ENCODE data around the gene GDF2.

Gene GDF2

DNA sequence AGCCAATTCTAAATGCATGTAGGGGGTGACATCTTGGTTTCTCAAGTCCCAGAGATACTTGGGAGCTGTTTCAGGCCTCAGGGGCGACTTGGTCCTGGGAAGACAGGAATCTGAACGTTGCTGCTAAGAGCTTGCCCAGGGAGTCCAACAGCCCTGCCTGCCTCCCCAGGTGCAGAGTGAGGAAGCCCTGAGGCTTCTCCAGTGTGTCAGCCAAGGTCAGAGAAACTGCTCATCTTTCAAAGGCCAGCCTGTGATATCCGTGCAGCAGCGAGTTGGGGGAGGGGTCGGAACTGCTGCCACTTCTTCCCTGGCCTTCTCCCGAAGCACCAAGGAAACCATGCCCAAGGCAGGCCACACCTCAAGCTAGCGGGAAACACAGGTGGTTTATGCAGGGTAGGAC lies 9.7 kb downstream of the GDF2 start:
- no peak for DNase-seq (ENCODE audit: low read depth in 3 of 3, low spot score in 1 of 3)

DNA sequence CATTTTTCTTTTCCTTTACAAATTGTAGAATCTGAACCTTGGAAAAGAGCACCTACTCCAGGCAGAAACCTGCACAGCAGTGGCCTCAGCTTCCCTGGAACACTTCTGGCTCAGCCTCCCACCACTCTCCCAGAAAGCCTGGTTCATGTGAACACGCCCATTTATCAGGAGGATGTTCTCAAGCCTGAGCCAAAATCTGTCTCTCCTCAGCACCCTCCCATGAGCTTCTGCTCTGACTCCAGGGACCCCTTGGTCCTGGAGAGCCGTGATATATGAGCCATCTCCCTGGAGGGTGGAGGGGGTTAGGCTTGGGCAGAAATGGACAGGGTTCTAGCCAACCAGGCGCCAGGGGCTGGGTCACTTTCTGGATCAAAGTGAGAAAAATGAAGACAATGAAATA lies 10.1 kb downstream of the GDF2 start:
- no peak for DNase-seq (ENCODE audit: low read depth in 3 of 3, low spot score in 1 of 3)

DNA sequence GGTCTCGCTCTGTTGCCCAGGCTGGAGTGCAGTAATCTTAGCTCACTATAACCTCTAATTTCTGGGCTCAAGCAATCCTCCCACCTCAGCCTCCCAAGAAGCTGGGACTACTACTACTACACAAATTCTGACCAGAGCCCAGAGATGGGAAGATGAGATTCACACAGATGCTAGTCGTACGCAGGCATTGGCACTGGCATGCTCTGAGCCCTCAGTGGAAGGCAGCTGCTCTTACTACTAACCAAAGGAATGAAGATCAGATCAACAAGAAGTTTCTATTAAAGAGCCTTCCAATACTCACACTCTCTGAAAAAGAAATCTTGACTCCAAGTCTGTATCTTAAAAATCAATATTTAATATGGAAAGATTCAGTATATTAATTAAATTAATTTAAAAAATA lies 10.7 kb downstream of the GDF2 start:
- DNase-seq (ENCODE audit: low read depth in 3 of 3, low spot score in 1 of 3): no peak

DNA sequence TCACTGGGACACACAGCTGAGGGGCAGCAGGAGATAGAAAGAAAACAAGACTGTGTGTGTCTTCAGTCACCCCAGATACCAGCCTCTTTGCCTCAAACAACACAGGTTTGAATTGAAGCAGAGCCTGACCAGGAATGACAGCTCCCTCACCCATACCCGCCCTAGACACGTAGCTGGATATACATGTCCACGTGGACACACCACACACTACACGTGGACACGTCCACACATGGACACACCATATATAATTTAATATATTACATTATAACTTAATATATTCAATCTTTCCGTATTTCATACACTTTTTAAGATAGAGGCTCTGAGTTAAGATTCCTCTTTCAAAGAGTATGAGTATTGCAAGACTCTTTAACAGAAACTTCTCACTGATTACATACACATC lies 11.3 kb downstream of the GDF2 start:
- DNase-seq (ENCODE audit: low read depth in 3 of 3, low spot score in 1 of 3): no peak

DNA sequence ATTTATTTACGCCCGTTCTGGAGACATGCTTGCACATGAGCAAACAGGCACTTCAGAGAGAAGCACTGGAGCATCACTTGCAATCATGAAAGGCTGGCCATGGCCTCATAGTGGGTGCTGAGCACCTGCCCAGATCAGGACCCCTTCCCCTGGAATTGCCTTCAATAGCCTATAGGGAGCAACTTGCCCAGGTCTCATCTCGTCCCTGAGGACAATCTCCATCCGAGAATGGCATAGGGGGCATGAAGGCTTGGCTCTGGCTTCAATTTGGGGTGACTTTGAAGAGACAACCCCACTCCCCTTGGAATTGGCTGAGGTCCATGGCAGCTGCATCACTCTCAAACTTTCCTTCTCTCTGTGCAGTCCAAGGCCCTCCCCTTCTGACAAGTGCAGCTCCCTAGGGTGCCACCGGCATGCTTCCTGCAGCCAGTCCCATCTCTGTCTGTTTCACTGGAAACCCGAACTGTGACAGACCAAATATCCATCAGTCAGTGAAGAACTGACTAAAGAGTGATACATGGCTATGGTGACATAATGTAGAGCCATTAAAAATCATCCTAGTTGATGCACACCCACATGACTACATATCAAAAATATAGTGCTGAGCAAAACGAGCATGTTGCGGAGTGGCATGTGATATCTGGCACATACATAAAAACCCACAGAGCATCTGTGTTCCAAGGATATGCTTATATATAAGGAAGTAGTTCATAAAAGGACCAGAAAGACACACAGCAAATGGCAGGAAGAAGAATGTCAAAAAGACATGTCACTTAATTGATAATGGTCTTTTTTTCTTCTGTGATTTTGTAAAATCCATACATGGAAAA lies 12.4 kb downstream of the GDF2 start:
- DNase-seq (ENCODE audit: low read depth in 3 of 3, low spot score in 1 of 3): no peak

DNA sequence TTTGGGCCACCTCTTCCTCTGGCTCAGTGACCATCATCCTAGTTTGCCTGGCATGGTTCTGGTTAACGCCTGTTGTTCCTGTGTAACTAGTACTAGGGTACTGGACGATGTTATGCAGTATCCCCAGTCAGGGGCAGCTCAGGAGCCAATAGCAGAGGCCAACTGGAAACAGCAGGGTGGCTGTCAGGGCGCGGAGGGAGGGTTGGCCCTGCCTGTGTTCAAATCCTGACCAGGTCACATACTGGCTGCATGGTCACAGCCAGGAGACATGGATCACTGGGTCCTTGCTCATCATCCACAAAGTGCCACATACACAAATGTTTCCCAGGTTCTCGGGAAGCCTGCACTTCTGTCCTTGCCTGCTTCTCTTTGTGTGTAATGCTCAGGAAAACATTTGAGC lies 13.7 kb downstream of the GDF2 start:
- no peak for DNase-seq (ENCODE audit: low read depth in 3 of 3, low spot score in 1 of 3)

DNA sequence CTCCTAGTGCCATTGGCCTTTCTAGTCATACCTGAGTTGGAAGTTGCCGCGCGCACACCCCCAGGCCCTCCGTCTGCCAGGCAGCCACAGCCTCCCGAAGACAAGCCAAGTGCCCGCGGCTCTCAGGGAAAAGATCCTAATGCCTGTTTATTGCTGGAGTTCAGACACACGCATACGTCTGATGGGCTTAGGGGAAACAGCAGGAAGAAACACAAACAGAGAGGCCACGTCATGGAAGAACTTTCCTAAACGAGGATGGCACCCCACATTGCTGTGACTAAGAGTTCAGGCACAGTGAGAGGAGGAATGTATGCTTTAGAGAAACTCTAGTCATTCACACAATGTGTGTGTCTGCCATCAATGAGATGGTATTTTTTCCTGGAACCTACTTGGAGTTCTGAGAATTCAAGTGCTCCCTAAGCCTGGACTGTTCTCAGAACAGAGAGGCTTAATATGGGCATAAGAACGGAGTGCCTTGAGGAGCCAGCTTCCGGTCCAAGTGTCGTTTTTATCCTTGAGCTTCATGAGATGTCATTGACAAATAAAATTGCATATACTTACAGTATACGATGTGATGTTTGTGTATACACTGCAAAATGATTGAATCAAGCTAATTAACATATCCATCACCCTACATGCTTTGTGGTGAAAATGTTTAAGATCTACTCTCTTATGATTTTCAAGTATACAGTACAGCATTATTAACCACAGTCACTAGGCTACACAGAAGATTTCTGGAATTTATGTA lies 14.3 kb downstream of the GDF2 start:
- no peak for DNase-seq (ENCODE audit: low read depth in 3 of 3, low spot score in 1 of 3)

DNA sequence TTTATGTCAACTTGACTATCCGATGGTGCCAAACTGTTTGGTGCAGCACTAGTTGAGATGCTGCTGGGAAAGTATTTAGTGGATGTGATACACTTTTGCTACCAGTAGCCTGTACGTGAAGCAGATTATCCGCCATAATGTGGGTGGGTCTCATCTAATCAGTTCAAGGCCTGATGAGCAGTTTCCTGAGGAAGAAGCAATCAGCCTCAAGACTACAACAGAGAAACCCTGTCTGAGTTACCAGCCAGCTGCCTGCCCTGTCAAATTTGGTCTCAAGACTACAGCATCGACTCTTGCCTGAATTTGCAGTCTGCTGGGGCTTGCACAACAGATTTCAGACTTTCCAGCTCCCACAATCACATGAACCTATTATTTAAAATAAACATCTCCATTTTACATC lies 15.1 kb downstream of the GDF2 start:
- DNase-seq (ENCODE audit: low read depth in 3 of 3, low spot score in 1 of 3): no peak

DNA sequence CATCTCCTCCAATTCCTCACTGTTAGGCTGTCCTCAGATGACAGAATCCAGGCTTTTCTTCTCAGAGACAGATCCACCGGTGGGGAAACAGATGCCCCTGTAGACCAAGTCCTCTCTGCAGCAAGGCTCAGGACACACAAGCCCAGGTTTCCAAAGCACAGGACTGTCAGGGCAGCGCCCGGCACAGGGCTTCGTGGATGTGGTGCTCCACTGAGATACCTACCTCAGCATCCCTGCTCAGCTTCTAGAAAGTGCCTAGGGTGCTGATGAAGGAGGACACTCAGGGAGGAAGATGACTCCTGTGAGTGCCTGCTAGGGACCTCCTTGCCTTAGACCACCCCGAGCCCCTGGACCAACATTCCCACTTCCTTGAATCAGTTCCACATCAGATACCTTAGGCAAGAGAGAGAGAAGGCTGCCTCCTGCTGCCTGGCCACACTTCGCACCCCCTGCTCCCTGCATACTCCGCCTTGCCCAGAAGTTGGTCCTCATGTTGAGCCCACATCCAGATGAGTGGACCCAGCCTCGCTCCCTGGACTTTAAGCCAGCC lies 17.0 kb downstream of the GDF2 start:
- DNase-seq (ENCODE audit: low read depth in 3 of 3, low spot score in 1 of 3): no peak

DNA sequence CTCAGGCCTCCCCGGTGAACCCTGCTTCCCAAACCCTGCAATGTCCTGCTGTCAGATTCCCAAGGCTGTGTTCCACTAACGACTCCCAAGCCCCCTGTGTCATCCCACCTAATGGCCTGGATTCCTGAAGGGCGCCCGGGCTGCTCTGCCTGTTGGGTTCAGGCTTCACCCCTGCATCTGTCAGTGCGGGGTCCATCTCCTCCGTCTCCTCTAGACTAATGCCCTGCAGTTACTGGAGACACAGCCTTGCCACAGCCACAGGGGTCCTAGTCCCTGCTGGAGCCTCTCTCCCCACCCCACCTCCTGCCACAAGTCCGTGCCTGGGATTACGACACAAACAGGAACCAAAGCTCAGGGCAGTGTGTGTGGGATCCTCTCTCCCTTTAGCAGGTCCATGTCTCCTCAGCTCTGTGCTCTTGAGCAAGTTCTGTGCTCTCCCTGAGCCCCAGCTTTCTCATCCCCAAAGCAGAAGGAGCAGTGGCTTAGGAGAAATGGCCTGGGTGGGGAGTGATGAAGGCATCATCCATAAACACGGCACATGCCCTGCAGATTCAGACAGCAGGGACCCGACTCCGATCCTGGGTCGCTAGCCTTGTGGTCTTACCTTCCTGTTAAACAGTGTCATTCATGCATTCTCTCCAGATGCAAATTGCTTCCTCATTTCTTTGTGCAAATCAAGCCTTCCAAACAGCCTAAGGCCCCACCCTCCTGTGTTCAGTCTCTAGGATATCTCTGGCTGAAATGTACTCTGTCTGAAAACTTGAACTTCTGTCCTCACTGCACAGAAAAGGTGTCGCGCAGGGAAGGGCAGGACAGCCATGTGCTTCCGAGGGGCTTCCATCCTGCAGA lies 17.7 kb downstream of the GDF2 start:
- DNase-seq (ENCODE audit: low read depth in 3 of 3, low spot score in 1 of 3): no peak

DNA sequence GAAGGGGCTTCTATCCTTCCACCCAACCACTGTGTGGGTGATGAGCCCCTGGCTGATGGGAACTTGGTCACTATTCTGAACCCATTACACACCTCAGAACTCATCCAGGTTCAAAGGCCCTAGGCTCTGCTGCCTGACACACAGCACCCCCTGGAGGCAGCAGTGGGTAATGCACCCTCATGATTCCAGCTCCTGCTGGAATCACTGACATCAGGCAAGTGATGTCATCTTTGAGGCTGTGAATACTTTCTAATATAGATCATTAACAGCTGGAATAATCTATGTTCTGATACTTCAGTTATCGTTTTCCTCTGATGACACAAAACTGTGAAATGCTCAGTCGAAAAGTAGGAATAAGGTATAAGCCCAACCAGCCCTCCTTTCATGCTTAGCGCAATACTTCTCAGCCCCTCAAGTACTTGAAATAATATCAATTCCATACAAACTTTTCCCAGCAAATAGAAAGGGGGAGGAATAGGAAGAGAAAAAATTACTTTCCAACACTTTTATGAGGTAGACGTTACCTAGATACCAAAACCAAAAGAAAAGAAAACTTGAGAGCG lies 18.4 kb downstream of the GDF2 start:
- peak; percentile 8 to 71 (median 46) for DNase-seq (ENCODE audit: low read depth in 3 of 3, low spot score in 1 of 3)

DNA sequence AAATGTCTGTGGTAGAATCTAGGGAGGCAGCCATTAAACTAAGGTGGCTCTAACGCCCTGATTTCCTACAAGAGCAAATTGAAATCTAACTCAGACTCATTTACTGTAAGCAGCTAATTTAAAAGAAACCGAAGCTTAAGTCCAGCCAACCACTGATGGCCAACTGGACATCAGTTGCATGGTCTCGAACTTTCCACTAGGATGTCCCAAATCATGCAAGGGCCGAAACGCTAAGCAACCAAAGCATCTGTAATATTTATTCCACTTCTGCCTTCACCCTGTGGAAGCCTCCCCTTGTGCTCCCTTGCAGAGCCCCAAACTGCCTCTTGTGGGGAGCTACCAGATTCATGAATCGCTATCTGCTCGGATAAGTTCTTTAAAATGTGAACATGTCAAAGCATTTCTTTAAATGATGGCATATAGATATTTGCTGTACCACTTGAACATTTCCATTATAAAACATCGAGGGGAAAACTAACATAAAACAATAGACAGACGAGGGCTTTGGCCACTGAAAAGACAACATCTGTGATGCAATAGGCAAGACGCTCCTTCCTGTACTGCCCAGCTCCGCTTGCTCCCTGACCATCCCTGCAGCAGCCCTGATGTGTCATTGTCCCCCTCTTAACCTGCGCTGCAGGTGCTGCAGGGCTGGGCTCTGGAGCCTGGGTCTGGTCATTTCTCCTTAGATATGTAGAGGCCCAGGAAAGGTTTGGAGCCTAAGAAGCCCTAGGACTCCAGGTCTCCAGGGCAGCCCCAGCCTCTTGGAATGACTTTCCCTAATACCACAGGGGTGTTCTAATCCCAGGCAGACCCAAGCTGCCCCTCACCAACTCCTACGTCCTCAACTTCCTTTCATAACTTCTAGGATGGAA lies 23.0 kb downstream of the GDF2 start:
- DNase-seq (ENCODE audit: low read depth in 3 of 3, low spot score in 1 of 3): no peak

DNA sequence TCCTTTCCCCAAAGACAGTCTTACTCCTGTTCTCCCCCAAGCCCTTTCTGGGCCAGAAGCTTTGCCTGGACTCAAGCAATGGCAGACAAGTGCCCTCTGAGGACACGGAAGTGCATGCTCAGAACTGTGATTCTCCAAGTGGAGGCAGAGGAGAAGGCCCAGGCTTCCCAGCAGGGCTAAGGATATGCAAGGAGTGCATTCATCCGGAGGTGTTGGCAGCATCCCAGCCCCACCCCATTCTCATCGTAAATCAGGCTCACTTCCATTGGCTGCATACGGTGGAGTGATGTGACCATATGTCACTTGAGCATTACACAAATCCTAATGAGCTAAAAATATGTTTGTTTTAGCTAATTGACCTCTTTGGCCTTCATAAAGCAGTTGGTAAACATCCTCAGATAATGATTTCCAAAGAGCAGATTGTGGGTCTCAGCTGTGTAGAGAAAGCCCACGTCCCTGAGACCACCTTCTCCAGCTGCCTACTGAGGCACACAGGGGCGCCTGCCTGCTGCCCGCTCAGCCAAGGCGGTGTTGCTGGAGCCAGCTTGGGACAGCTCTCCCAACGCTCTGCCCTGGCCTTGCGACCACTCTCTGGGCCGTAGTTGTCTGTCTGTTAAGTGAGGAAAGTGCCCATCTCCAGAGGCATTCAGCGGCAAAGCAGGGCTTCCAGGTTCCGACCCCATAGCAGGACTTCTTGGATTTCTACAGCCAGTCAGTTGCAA lies 24.5 kb downstream of the GDF2 start:
- DNase-seq (ENCODE audit: low read depth in 3 of 3, low spot score in 1 of 3): no peak

DNA sequence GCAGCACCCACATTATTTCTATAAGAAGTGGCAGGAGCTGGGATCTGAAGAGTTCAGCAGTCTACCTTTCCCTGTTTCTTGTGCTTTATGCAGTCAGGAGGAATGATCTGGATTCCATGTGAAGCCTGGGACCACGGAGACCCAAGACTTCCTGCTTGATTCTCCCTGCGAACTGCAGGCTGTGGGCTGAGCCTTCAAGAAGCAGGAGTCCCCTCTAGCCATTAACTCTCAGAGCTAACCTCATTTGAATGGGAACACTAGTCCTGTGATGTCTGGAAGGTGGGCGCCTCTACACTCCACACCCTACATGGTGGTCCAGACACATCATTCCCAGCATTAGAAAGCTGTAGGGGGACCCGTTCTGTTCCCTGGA lies 25.0 kb downstream of the GDF2 start:
- DNase-seq (ENCODE audit: low read depth in 3 of 3, low spot score in 1 of 3): no peak

DNA sequence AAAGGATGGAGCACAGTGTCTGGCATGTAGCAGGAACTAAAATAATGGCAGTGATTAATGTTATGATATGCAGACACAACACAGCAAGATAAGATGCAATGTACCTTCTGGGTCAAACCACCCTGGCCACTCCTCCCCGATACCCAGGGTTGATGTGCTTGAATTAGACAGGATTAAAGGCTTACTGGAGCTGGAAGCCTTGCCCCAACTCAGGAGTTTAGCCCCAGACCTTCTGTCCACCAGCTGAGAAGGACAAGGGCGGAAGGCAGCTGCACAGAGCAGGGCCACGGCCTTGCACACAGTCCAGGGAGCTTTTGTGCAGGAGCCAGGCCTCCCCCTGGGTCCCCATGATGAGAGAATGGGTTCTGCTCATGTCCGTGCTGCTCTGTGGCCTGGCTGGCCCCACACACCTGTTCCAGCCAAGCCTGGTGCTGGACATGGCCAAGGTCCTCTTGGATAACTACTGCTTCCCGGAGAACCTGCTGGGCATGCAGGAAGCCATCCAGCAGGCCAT lies 25.9 kb downstream of the GDF2 start, which contains the start of gene RBP3:
TSS of gene RBP3 (plus strand) at position 226 of the 514 bp plus-strand sequence. CDS start at position 348, 122 bp downstream.
- no peak for DNase-seq (ENCODE audit: low read depth in 3 of 3, low spot score in 1 of 3)

DNA sequence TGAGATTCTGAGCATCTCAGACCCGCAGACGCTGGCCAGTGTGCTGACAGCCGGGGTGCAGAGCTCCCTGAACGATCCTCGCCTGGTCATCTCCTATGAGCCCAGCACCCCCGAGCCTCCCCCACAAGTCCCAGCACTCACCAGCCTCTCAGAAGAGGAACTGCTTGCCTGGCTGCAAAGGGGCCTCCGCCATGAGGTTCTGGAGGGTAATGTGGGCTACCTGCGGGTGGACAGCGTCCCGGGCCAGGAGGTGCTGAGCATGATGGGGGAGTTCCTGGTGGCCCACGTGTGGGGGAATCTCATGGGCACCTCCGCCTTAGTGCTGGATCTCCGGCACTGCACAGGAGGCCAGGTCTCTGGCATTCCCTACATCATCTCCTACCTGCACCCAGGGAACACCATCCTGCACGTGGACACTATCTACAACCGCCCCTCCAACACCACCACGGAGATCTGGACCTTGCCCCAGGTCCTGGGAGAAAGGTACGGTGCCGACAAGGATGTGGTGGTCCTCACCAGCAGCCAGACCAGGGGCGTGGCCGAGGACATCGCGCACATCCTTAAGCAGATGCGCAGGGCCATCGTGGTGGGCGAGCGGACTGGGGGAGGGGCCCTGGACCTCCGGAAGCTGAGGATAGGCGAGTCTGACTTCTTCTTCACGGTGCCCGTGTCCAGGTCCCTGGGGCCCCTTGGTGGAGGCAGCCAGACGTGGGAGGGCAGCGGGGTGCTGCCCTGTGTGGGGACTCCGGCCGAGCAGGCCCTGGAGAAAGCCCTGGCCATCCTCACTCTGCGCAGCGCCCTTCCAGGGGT lies 26.6 kb downstream of the GDF2 start:
- DNase-seq (ENCODE audit: low read depth in 3 of 3, low spot score in 1 of 3): no peak

DNA sequence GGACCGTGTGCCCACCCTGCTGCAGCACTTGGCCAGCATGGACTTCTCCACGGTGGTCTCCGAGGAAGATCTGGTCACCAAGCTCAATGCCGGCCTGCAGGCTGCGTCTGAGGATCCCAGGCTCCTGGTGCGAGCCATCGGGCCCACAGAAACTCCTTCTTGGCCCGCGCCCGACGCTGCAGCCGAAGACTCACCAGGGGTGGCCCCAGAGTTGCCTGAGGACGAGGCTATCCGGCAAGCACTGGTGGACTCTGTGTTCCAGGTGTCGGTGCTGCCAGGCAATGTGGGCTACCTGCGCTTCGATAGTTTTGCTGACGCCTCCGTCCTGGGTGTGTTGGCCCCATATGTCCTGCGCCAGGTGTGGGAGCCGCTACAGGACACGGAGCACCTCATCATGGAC lies 27.3 kb downstream of the GDF2 start:
- no peak for DNase-seq (ENCODE audit: low read depth in 3 of 3, low spot score in 1 of 3)

DNA sequence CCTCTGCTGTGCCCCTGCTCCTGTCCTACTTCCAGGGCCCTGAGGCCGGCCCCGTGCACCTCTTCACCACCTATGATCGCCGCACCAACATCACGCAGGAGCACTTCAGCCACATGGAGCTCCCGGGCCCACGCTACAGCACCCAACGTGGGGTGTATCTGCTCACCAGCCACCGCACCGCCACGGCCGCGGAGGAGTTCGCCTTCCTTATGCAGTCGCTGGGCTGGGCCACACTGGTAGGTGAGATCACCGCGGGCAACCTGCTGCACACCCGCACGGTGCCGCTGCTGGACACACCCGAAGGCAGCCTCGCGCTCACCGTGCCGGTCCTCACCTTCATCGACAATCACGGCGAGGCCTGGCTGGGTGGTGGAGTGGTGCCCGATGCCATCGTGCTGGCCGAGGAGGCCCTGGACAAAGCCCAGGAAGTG lies 27.7 kb downstream of the GDF2 start:
- no peak for DNase-seq (ENCODE audit: low read depth in 3 of 3, low spot score in 1 of 3)

All from stimulated activated CD4-positive, alpha-beta T cell treated with anti-CD3 and anti-CD28 coated beads, TNF-alpha, amount 100 ng/mL, for 1 hour (primary cell).